GOT3 (cell line): ENCODE data around the gene ASCC2.
"Not testable (repeated sequence)": the region's sequence is repeated elsewhere in the genome, so short reads cannot be mapped to it uniquely, and the experiment has no call there.

Source experiments
- DNase-seq: peaks from one replicate; lab custom pipeline; 2025; ENCODE audit warnings: mixed read lengths; lab: John Stamatoyannopoulos, UW

Gene ASCC2

DNA sequence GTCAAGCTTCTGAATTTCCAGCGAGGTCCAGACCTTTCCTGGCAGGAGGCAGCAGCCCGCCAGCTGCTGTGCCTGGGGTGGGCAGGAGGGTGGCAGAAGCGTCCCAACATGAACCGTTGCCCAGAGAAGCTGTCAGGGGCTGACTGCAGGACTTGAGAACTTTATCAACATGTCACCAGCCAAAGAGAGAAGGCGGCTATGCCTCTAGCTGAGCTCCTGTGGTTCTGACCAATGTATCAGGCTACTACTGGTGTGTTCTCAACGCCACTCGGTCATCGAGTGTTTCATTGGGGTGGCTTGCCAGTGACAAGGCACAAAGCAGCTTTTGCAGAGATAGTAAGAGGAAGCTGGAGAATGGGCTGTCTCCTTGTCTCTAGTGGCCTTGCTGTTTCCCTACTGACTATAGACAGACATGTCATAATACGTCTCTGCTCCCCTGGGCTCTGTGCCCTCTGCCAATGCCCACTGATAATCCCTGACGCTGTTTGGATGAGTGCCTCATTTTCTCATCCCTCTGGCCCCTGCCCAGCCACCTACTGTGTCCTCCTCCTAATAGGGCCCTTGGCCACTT is 17.6 kb upstream of the ASCC2 start:
- no peak for DNase-seq

DNA sequence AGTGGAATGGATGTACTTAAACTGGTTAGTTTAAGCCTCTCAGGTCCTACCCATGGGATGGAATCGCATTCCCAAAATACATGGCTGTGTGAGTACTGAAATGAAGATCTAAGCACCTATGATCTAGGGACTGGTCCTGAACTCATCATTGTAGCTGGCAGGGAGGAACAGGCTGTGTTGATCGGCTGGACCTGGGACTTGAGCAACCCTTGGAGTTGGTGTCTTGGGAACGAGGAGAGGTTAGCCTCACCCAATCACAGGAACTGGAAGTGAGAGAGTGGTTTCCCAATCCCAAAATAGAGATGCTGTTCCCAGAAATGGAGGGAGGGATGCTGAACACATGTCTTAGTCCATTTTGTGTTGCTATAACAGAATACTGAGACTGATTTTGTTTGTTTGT is 16.4 kb upstream of the ASCC2 start:
- DNase-seq, result no peak

DNA sequence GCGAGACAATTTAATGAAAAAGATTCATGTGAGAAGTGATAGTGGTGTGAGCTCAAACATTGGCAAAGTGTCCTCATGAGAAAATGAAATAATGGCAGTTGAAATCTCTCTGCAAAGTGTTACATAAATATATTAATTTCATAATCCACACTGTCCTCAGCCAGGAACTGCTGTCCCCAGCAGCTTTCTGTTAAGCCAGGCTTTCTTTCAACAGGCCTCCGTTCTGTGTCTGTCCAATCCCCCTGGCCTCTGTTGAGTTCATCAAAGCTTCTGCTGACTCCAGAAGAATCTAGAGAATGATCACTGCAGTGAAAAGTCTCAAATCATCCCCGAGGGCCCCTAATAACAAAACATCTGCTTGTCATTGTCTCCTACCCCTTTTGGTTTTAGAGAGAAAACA is 10.0 kb upstream of the ASCC2 start:
- no peak for DNase-seq

DNA sequence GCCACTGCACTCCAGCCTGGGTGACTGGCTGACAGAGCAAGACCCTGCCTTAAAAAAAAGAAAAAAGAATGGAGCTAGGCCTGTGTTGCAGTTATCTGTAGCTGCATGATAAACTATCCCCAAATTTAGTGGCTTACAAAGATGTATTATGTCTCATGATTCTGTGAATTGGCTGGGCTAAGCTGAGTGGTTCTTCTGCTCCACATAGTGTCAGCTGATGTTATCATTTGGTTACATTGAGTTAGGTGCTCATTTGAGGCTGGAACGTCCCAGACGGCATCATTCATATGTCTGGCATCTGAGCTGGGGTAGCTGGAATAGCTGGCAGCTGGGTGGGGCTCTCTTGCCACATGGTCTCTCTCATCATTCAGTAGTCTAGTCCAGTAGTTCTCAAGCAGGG is 8.2 kb upstream of the ASCC2 start:
- DNase-seq, result no peak

DNA sequence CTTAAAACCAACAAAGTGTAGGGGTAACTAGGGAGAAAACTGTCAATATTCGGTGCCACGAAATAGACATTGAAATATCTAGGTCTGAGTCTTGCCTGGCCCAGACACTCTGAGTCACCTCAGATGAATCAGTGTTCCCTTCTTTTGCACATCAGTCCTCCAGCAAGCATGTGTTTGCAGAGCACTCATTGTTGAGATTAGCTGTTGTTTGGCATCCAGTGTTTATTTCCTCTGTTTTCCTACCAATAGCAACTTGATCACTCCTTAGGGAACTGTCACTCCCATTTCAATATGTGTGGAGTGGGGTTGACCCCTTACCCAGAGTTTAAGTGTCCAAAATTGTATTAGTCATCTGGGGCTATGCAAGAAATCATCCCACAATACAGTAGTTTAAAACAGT is 4.7 kb upstream of the ASCC2 start:
- peak; percentile 18 for DNase-seq

DNA sequence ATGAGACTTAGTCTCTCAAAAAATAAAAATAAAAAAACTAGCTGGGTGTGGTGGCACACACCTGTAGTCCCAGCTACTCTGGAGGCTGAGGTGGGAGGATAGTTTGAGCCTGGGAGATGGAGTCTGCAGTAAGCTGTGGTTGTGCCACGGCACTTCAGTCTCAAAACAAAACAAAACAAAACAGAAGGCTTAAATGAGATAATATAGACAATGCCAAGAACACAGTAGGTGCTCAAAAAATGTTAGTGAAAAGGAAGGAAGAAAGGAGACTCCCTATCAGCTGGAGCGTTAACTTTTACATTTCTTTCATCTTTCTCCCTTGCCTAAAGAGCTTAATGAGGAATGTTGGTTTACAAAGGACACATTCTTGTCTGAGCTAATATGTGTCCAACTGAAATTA is 4.1 kb upstream of the ASCC2 start:
- DNase-seq, result no peak

DNA sequence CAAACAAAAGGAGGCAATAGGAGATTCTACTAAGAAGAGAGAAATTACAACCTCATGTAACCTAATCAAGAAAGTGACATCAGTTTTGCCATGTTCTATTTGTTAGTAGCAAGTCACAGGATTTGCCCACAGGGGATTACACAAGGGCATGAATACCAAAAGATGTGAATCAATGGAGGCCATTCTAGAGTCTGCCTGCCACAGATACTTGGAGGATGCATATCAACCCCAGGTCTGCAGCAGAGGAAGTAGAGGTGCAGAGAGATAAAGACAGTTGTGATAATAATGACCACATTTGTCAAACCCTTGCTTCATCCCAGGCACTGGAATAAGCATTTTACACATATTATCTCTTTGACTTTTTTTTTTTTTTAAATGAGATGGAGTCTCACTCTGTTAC is 2.4 kb upstream of the ASCC2 start:
- no peak for DNase-seq

DNA sequence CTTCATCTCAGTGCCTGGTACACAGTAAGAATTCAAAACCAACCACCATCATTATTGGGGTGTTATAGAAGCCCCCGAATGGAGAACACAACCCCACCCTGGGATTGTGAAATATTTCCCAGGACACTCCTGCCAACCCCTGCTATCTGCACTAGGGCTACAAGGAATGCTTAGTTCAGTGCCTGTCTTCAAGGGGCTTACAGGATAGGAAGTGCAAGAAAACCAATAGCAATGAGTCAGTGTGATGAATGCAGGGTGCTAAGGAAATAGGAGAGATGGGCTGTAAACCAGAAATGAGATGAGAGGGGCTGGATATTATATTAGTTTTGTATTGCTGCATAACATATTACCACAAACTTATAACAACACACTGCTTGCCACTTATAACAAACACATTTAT is 965 bp upstream of the ASCC2 start:
- no peak for DNase-seq

DNA sequence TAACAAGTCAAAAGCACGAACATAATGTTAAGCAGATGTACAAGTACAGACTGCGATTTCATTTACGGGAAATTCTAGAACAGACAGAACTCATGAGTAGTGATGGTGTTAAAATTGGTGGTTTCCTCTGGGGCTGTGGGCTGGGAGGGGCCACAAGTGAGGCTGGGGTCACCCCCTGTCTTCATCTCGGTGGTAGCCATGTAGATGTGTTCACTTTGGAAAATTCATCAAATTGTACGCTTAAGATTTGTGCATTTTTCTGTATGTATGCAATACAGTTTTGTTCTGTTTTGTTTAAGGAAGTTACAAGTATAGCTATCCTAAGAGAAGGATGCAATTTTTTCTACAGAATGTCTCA is 504 bp upstream of the ASCC2 start:
- DNase-seq, result no peak

DNA sequence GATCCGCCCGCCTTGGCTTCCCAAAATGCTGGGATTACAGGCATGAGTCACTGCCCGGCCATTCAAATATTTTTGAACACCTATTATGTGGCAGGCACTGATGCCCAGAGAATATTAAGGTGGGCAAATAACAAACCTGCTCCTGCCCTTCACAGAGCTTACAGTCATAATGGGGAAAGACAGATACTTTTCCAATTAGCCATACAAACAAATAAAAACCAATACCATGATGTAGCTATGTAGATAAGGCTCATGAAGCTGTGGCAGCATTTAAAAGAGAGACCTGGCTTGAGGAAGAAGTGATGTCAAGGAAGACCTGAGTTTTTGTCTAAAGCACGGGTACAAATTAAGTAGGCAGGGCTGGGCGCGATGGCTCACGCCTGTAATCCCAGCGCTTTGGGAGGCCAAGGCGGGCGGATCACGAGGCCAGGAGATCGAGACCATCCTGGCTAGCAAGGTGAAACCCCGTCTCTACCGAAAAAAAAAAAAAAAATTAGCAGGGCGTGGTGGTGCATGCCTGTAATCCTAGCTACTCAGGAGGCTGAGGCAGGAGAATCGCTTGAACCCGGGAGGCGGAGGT is 1.2 kb downstream of the ASCC2 start:
- not testable (repeated sequence) for DNase-seq

DNA sequence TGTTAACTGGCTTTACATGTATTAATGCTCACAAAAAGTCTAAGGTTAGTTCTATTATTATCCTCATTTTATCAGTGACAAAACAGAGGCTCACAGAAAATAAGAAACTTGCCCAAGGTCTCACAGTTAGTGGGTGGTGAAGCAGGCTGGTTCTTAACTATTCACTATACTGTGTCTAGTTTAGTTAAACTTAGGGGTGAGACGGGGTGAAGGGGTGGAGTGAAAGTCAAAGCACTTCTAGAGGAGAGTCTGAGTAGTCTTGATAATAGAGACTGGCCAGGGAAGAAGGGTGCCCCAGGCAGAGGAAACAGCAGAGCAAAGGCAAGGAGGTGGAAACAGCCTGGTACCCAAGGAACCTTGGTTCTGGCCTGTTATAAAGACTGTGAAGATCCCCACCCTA is 4.0 kb downstream of the ASCC2 start:
- no peak for DNase-seq

DNA sequence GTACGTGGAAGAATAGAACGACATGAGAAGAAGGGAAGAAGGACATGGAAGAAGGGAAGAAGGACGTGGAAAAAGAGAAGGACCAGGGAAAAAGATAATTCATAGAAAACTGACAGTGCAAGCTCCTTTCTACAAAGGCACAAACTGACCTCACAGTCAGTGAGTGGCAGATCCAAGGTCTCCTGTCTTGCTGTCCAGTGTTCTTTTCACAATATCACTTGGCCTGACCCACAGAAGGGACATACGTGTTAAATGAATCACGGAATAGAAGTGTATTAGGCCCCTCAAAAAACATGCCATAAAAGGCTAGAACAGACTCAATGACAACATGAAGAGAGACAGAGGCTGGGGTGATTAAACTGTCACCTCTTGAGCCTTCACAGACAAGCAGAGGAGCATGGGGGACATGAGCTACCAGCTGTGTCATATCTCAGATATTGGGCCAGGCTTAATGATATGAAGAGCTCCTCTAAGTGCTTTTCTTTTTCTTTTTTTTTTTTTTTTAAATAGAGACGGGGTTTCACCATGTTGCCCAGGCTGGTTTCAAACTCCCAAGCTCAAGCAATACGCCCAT is 4.6 kb downstream of the ASCC2 start:
- DNase-seq, result no peak

DNA sequence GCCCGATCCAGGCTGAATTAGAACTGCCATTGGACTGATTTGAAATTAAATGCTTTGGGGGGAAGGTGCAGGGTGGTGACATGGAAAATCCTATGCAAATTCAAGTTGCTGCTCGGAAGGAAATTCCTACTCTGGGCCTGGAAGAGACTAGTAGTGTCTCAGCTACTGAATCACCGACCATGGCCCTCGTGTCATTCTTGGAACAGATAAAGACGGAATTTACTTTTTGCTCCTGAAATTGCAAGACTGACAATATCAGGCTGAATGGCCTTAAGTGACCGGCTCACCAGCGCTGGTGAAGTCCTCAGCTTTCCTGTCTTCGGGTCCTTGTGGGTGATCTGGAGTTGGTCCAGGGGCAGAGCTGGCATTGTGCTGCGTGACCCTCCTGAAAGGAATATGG is 6.1 kb downstream of the ASCC2 start:
- no peak for DNase-seq

DNA sequence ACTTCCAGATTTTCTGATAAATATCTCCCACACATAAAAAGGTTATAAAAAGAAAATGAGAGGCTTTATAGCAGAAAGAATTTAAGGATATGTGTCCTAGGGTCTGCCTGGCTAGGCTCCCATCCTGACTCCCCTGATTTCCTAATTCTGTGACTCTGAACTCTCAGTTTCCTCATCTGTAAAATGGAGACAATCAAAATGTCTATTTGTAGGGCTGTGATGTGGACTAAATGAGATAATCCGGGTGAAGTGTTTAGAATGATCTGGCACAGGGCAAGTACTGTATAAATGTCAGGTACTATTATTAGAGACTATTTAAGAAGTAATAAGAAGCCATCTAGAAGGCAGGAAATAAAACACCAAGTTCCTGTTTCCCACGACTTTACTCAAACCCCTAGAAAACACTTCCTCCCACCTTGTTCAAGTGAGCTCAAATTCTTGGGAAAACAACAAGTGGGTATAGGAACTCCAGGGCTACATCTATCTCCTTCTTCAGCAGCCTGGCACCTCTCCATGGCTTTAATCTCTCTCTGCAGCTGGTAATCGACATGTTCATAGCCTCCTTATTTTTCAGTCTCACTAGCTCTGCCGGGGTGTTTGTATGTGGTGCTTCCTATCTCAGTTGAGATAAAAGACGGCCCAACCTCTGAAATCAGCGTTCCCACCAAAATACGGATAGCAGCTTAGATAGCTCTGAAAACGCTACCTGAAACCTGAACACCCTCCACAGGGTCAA is 6.7 kb downstream of the ASCC2 start:
- DNase-seq, result no peak

DNA sequence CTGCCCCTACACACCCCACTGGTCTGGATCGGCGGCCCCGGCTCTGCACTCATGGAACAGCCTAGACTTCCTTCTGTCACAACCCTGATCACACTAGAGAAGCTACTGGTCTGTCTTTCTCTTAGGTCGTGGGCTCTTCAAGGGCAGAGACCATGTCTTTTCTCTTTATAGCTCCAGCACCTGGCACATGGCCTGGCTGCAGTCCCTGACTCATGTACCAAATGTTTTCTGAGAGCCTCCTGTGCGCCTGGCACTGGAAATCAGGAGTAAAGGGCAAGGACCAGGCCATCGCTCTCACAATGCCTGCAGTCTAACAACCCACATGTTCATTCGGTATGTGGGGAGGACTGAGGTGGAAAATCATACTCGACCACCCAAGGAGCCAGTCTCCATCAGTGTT is 7.5 kb downstream of the ASCC2 start:
- no peak for DNase-seq

DNA sequence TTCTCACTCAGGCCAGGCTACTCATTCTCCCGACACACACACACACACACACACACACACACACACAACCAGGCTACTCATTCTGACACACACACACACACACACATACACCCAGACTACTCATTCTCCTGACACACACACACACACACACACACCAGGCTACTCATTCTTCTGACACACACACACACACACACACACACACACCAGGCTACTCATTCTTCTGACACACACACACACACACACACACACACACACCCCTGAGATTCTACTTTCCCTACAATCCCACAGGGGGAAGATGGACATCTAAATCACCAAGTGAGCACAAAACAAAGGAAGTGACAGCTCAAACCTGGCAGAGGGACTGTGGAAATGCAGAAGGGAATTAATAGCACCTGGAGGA is 10.3 kb downstream of the ASCC2 start:
- DNase-seq, result not testable (repeated sequence)

DNA sequence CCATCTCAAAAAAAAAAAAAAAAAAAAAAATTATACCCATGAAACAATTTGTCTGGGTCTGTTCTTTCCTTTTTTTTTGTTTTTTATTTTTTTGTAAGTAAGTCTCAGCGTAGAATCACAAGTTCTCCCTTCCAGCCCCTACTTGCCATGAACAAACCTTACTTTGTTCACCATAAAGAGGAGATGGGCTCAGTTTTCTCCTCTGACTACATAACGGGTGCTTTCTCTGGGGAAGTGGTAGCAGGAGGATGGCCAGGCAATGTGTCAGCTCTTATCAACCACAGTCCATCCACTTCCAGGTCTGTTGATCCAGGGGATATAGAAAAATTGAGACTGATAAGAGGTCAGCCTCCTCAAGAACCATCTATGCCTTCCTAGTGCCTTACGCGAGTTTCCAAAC is 11.0 kb downstream of the ASCC2 start:
- no peak for DNase-seq

DNA sequence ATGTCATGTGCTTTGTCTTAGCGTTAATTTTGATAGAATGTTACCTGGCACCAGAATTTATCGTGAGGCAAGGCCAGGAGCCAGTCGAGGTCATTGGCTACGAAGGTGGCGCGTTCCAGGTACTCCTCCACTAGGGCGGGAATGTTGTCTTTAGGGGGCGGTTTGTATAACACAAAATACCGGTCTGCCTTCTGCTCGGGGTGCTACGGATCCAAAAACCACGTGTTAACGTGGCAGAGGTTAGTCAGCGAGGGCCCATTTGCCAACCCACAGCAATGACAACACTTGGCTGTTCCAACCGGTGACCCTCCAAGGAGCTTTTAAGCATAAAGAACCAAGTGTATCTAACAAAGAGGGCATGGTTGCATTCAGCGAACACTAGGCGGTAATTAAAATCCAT is 12.5 kb downstream of the ASCC2 start:
- no peak for DNase-seq

DNA sequence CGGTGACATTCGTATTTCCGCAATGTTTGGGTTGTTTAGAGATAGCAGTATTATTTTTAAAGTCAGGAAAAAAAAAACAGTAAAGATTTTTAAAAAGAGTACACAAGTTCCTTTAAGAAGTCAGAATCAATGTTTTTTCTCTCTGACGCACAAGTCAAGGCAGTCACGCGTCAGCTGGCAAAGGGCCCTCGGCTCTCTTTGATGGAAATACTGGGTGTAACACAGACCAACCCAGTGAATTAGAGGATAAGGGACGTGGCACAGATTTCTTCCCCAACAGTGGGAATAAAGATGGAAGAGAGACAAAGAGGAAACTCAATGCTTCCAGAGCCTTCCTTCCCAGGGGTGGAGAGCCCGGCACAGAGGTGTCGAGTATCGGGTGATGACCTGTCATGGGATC is 13.4 kb downstream of the ASCC2 start:
- DNase-seq, result no peak

DNA sequence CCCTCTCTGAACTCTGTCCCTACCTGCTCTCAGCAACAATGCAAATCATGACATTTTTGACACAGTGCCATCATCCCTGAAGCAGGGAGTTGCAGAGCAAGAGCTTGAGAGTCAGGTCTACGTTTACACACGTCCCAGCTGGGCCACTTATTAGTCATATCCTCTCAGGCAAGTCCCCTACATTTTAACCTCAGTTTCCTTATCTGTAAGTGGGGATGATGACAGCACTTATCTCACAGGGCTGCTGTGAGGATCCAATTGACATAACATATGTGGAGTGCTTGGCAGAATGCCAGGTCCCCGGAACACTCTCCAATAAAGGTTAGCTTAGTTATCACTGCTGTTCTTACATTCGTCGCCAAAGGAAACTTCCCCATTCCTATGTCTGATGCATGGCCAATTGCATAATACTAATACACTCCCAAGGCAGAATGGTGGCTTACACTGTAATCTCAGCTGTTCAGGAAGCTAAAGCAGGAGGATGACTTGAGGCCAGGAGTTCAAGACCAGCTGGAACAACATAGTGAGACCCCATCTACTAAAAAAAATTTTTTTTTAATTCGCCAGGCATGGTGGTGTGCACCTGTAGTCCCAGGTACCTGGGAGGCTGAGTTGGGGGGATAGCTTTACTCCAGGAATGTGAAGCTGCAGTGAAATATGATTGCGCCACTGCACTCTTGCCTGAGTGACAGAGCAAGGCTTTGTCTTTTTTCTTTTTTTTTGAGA is 16.6 kb downstream of the ASCC2 start:
- no peak for DNase-seq

DNA sequence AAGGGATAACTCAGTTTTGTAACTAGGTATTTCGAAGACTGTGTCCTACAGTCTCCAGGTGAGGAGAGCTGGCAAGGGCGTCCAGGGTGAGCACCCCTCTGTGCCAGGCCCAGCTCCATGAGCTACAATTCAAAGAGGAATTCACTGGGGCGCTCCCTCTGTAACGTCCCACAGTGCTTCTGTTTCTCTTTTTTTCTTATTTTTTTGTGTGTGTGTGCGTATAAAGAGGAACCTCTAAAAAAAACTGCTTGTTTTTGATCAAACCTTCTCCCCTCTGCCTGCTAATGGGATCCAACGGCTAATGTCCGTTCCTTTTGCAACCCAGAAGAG is 17.1 kb downstream of the ASCC2 start:
- DNase-seq, result no peak

DNA sequence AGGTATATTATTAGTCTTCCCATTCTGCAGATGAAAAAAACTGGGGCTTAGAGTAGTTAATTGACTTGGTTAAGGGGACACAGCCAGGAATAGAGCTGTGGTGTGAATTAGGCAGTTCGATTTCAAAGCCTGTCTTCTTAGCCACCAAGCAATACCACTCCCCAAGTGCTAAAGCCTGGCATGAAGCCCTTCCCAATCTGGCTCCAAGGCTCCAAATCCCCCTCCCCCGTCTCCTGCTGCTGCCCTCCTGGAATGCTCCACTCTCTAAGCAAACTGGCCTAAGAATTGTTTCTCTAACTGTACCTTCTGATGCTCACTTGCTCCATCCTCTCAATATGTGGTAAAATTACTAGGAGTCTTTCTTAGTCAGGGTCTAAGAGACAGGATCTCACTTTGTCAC is 18.6 kb downstream of the ASCC2 start:
- DNase-seq, result no peak

DNA sequence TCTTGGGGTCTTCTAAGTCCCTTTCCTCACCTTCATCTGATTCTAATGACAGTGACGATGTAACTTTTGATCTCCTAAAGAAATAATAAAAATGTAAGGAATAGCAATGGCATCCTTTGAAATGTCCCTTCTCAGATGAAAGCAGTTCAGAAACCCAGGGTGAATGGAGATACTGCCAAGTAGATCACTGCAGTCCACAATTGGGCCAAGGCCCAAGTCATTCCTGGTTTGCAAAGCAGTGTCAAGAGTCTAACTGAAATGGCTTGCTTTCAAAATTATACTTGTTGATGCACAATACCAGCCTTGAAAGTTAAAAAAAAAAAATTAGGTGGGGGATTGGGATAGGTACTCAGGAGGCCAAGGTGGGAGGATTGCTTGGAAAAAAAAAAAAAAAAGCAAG is 20.4 kb downstream of the ASCC2 start:
- DNase-seq, result no peak
